Fibroblast of lung (primary cell): Measurements from ENCODE around the gene WBP2NL.

Experiments
- EZH2 ChIP-seq: IDR thresholded peaks from 2 replicates; pipeline ENCODE4 v1.5.1; 2012; ENCODE audit warnings: low read length, control low read depth, mild to moderate bottlenecking; ENCODE audit errors: missing control alignments
- TF ChIP-seq, protein P1 (sequence below), 2 donors: IDR thresholded peaks in 1 of 2; conservative IDR thresholded peaks in 1 of 2; 1 replicate in 1 of 2; 2 replicates in 1 of 2; pipeline ENCODE4 v1.5.1; 2011 to 2012; ENCODE audit warnings: low read length in 2 of 2, control low read depth in 1 of 2, inconsistent platforms in 1 of 2, low read depth in 1 of 2, mild to moderate bottlenecking in 1 of 2

DNA sequence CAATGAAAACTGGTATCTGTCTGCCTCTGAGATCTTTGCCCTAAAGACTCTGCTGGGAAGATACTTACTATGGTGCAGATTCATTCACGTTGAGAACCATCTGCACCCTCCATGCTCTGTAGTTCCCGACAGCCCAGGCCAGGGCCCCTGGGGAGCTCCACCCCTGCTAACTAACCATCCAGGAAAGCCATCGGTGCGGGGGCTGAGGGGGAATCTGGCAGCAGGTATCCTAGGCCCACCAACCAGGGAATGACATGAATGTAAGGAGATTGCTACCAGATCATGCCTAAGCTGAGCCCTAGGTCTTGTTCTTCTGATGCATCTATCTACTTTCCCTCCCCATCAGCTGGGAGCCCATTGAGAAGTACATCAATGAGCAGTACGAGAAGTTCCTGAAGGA, 11.3 kb upstream of the WBP2NL start:
- no peak for TF ChIP-seq EZH2
- TF ChIP-seq, protein P1, sequence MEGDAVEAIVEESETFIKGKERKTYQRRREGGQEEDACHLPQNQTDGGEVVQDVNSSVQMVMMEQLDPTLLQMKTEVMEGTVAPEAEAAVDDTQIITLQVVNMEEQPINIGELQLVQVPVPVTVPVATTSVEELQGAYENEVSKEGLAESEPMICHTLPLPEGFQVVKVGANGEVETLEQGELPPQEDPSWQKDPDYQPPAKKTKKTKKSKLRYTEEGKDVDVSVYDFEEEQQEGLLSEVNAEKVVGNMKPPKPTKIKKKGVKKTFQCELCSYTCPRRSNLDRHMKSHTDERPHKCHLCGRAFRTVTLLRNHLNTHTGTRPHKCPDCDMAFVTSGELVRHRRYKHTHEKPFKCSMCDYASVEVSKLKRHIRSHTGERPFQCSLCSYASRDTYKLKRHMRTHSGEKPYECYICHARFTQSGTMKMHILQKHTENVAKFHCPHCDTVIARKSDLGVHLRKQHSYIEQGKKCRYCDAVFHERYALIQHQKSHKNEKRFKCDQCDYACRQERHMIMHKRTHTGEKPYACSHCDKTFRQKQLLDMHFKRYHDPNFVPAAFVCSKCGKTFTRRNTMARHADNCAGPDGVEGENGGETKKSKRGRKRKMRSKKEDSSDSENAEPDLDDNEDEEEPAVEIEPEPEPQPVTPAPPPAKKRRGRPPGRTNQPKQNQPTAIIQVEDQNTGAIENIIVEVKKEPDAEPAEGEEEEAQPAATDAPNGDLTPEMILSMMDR (conservative IDR thresholded peaks at IDR 0.05 in 1 of 2, IDR thresholded peaks at IDR 0.05 in 1 of 2; ENCODE audit: low read depth in 1 of 2, low read length in 2 of 2), result no peak
